ENCODE results near the gene OR56A1. TPM values are rescaled to one million over a fixed set of nuclear protein-coding genes. Genes with fewer than 3 reads are reported as not detected.
A peak's percentile ranks its signal among the peaks of the same experiment; 100 is the strongest.

OR56A1 gene
- total RNA-seq, 1 experiment from 2014 or later: not detected

- CTCF ChIA-PET: no interaction called here
These were observed 24.2 kb downstream of the OR56A1 start for GRCh38 chr11:6006395-6006794.

GRCh38 chr11:6002202-6002699, 28.3 kb downstream of the OR56A1 start:
- no TSS peak for BruUV-seq (replicated peaks)
- peaks cover 2% of the 10 kb centered on the region for H3K9me3 Mint-ChIP-seq (ENCODE audit: low read depth, unreplicated experiment)
- H3K27ac Mint-ChIP-seq (ENCODE audit: unreplicated experiment): no peak overlapping the region
- intact Hi-C loops (cut with micrococcal nuclease; ENCODE audit: unreplicated experiment): no loop called here
- H3K4me3 Mint-ChIP-seq (ENCODE audit: low read depth, unreplicated experiment): no peak overlapping the region
- DNase-seq: no peak
- no peaks in the 10 kb centered on the region for H3K4me1 Mint-ChIP-seq (ENCODE audit: low read depth, unreplicated experiment)
- H3K36me3 Mint-ChIP-seq (ENCODE audit: insufficient read depth, unreplicated experiment): no peaks in the 10 kb centered on the region
- CTCF ChIA-PET: no interaction called here
- TF ChIP-seq CTCF (IDR thresholded peaks at IDR 0.05; ENCODE audit: unreplicated experiment): no peak
- H3K27me3 Mint-ChIP-seq (ENCODE audit: unreplicated experiment): peaks cover 46% of the 10 kb centered on the region

More at GRCh38 chr11:6006395-6006794, 24.2 kb downstream of the OR56A1 start:
- Mint-ChIP-seq H3K9me3 (ENCODE audit: low read depth, unreplicated experiment) (no peaks in the 10 kb centered on the region), H3K36me3 (ENCODE audit: insufficient read depth, unreplicated experiment) (no peaks in the 10 kb centered on the region), H3K4me3 (ENCODE audit: low read depth, unreplicated experiment) (no peak overlapping the region), H3K27me3 (ENCODE audit: unreplicated experiment) (peaks cover 23% of the 10 kb centered on the region), H3K4me1 (ENCODE audit: low read depth, unreplicated experiment) (no peaks in the 10 kb centered on the region), H3K27ac (ENCODE audit: unreplicated experiment) (no peak overlapping the region)
- intact Hi-C loops (cut with micrococcal nuclease; ENCODE audit: unreplicated experiment): no loop called here
- no peak for TF ChIP-seq CTCF (IDR thresholded peaks at IDR 0.05; ENCODE audit: unreplicated experiment)
- BruUV-seq (replicated peaks): no TSS peak
- no peak for DNase-seq

GRCh38 chr11:5994791-5995190, 35.8 kb downstream of the OR56A1 start:
- intact Hi-C loops (cut with micrococcal nuclease; ENCODE audit: unreplicated experiment): no loop called here
- CTCF ChIA-PET: no interaction called here
- DNase-seq: no peak
- Mint-ChIP-seq H3K9me3 (ENCODE audit: low read depth, unreplicated experiment) (peaks cover 2% of the 10 kb centered on the region), H3K27me3 (ENCODE audit: unreplicated experiment) (peaks cover 13% of the 10 kb centered on the region), H3K36me3 (ENCODE audit: insufficient read depth, unreplicated experiment) (no peaks in the 10 kb centered on the region), H3K4me1 (ENCODE audit: low read depth, unreplicated experiment) (no peaks in the 10 kb centered on the region), H3K4me3 (ENCODE audit: low read depth, unreplicated experiment) (no peak overlapping the region), H3K27ac (ENCODE audit: unreplicated experiment) (no peak overlapping the region)
- no peak for TF ChIP-seq CTCF (IDR thresholded peaks at IDR 0.05; ENCODE audit: unreplicated experiment)
- no TSS peak for BruUV-seq (replicated peaks)

GRCh38 chr11:5992604-5993251, 37.8 kb downstream of the OR56A1 start:
- H3K9me3 Mint-ChIP-seq (ENCODE audit: low read depth, unreplicated experiment): no peaks in the 10 kb centered on the region
- no TSS peak for BruUV-seq (replicated peaks)
- no peak overlapping the region for H3K4me3 Mint-ChIP-seq (ENCODE audit: low read depth, unreplicated experiment)
- CTCF ChIA-PET: interaction anchor here (1.0 kb wide), 2 partner anchors 361 to 370 kb away, joined by 7 to 9 read pairs; no protein-coding TSS in a partner anchor
- no peak for TF ChIP-seq CTCF (IDR thresholded peaks at IDR 0.05; ENCODE audit: unreplicated experiment)
- peaks cover 2% of the 10 kb centered on the region for H3K27me3 Mint-ChIP-seq (ENCODE audit: unreplicated experiment)
- peak; percentile 10 for DNase-seq
- intact Hi-C loops (cut with micrococcal nuclease; ENCODE audit: unreplicated experiment): loop anchor here (1.0 kb wide), 1 partner anchor 361 kb away; no protein-coding TSS in a partner anchor
- H3K4me1 Mint-ChIP-seq (ENCODE audit: low read depth, unreplicated experiment): no peaks in the 10 kb centered on the region
- no peaks in the 10 kb centered on the region for H3K36me3 Mint-ChIP-seq (ENCODE audit: insufficient read depth, unreplicated experiment)
- no peak overlapping the region for H3K27ac Mint-ChIP-seq (ENCODE audit: unreplicated experiment)
